Measurements from ENCODE around the gene RNF17.

Gene RNF17

DNA sequence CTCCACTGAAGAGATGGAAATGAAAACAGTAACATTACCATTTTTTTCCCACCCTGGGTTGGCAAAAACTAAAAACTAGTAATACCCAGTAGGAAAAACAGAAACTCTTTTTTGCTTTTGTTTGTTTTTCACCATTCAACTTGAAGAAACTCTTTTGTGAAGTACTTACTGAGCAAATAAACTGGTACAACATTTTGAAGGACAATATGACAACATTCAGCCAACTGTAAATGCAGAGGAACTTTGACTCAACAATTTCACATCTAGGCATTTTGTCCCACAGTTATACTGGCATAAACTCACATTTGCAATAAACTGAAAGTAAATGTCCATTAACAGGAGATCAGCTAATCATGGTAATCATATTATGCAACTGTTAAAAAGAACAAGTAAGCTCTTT, 152.5 kb downstream of the RNF17 start:
- DNase-seq (no peak), ATAC-seq (ENCODE audit: insufficient read depth, low read depth) (no peak)
- H3K79me2 ChIP-seq (ENCODE audit: insufficient read depth, low read length) = peaks cover 81% of the 10 kb centered on the region
- H3K4me3 ChIP-seq (ENCODE audit: low read depth in 1 of 2, low read length in 2 of 2) = no peak overlapping the region
- H4K20me1 ChIP-seq (ENCODE audit: insufficient read depth, low read length) = peaks cover 24% of the 10 kb centered on the region; the same call in 1 of the 2 replicates
- H2AFZ ChIP-seq (ENCODE audit: low read depth, low read length) = no peak overlapping the region
- H3K36me3 ChIP-seq (ENCODE audit: insufficient read depth, low read length) = peaks cover 16% of the 10 kb centered on the region
- no peaks in the 10 kb centered on the region for H3K9me3 ChIP-seq (ENCODE audit: insufficient read depth, low read length, severe bottlenecking)
- no peak overlapping the region for H3K27ac ChIP-seq (ENCODE audit: low read length)
- no peak overlapping the region for H3K4me2 ChIP-seq (ENCODE audit: insufficient read depth, low read length)
- H3K9ac ChIP-seq (ENCODE audit: low read depth, low read length) = no peak overlapping the region
- TF ChIP-seq, protein P1, sequence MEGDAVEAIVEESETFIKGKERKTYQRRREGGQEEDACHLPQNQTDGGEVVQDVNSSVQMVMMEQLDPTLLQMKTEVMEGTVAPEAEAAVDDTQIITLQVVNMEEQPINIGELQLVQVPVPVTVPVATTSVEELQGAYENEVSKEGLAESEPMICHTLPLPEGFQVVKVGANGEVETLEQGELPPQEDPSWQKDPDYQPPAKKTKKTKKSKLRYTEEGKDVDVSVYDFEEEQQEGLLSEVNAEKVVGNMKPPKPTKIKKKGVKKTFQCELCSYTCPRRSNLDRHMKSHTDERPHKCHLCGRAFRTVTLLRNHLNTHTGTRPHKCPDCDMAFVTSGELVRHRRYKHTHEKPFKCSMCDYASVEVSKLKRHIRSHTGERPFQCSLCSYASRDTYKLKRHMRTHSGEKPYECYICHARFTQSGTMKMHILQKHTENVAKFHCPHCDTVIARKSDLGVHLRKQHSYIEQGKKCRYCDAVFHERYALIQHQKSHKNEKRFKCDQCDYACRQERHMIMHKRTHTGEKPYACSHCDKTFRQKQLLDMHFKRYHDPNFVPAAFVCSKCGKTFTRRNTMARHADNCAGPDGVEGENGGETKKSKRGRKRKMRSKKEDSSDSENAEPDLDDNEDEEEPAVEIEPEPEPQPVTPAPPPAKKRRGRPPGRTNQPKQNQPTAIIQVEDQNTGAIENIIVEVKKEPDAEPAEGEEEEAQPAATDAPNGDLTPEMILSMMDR (IDR thresholded peaks at IDR 0.05; ENCODE audit: borderline replicate concordance, extremely low read depth, low read length, poor library complexity, severe bottlenecking) = no peak
- no peaks in the 10 kb centered on the region for H3K27me3 ChIP-seq (ENCODE audit: insufficient read depth, low read length, poor library complexity)
- peaks cover 8% of the 10 kb centered on the region for H3K4me1 ChIP-seq (ENCODE audit: insufficient read depth, low read length)

GRCh38 chr13:24921003-24921402, 157.0 kb downstream of the RNF17 start:
- H3K79me2 ChIP-seq (ENCODE audit: insufficient read depth, low read length) = peaks cover 62% of the 10 kb centered on the region
- H3K36me3 ChIP-seq (ENCODE audit: insufficient read depth, low read length) = no peaks in the 10 kb centered on the region
- H3K4me2 ChIP-seq (ENCODE audit: insufficient read depth, low read length) = peak overlapping the region; percentile 65
- TF ChIP-seq, protein P1 (IDR thresholded peaks at IDR 0.05; ENCODE audit: borderline replicate concordance, extremely low read depth, low read length, poor library complexity, severe bottlenecking) = no peak
- no peak for TF ChIP-seq EZH2 (IDR thresholded peaks at IDR 0.05; ENCODE audit: borderline replicate concordance, low read depth, low read length, severe bottlenecking)
- H3K4me3 ChIP-seq (ENCODE audit: low read depth in 1 of 2, low read length in 2 of 2) = no peak overlapping the region
- H3K9ac ChIP-seq (ENCODE audit: low read depth, low read length) = no peak overlapping the region
- H2AFZ ChIP-seq (ENCODE audit: low read depth, low read length) = no peak overlapping the region
- peaks cover 19% of the 10 kb centered on the region for H3K4me1 ChIP-seq (ENCODE audit: insufficient read depth, low read length)
- ATAC-seq (ENCODE audit: insufficient read depth, low read depth) (no peak), DNase-seq (no peak)
- no peaks in the 10 kb centered on the region for H3K9me3 ChIP-seq (ENCODE audit: insufficient read depth, low read length, severe bottlenecking)
- H3K27ac ChIP-seq (ENCODE audit: low read length) = no peak overlapping the region
- H4K20me1 ChIP-seq (ENCODE audit: insufficient read depth, low read length) = peaks cover 7% of the 10 kb centered on the region; the same call in 1 of the 2 replicates
- H3K27me3 ChIP-seq (ENCODE audit: insufficient read depth, low read length, poor library complexity) = peaks cover 6% of the 10 kb centered on the region

- TF ChIP-seq, protein P1 (IDR thresholded peaks at IDR 0.05; ENCODE audit: borderline replicate concordance, extremely low read depth, low read length, poor library complexity, severe bottlenecking) = no peak
- TF ChIP-seq EZH2 (IDR thresholded peaks at IDR 0.05; ENCODE audit: borderline replicate concordance, low read depth, low read length, severe bottlenecking) = no peak
- peaks cover 6% of the 10 kb centered on the region; the same call in 1 of the 2 replicates for H4K20me1 ChIP-seq (ENCODE audit: insufficient read depth, low read length)
- H2AFZ ChIP-seq (ENCODE audit: low read depth, low read length) = peak overlapping the region; percentile 94
- H3K27ac ChIP-seq (ENCODE audit: low read length) = peak overlapping the region; percentile 66
- DNase-seq (no peak), ATAC-seq (ENCODE audit: insufficient read depth, low read depth) (no peak)
- H3K4me2 ChIP-seq (ENCODE audit: insufficient read depth, low read length) = peak overlapping the region; percentile 65
- H3K4me1 ChIP-seq (ENCODE audit: insufficient read depth, low read length) = peaks cover 19% of the 10 kb centered on the region
- H3K79me2 ChIP-seq (ENCODE audit: insufficient read depth, low read length) = peaks cover 55% of the 10 kb centered on the region
- H3K9ac ChIP-seq (ENCODE audit: low read depth, low read length) = peak overlapping the region; percentile 72
- H3K36me3 ChIP-seq (ENCODE audit: insufficient read depth, low read length) = no peaks in the 10 kb centered on the region
- H3K9me3 ChIP-seq (ENCODE audit: insufficient read depth, low read length, severe bottlenecking) = no peaks in the 10 kb centered on the region
- H3K4me3 ChIP-seq (ENCODE audit: low read depth in 1 of 2, low read length in 2 of 2) = peak overlapping the region; percentile 76 to 89
- peaks cover 8% of the 10 kb centered on the region for H3K27me3 ChIP-seq (ENCODE audit: insufficient read depth, low read length, poor library complexity)
Observed at GRCh38 chr13:24921881-24922280, 157.9 kb downstream of the RNF17 start.

DNA sequence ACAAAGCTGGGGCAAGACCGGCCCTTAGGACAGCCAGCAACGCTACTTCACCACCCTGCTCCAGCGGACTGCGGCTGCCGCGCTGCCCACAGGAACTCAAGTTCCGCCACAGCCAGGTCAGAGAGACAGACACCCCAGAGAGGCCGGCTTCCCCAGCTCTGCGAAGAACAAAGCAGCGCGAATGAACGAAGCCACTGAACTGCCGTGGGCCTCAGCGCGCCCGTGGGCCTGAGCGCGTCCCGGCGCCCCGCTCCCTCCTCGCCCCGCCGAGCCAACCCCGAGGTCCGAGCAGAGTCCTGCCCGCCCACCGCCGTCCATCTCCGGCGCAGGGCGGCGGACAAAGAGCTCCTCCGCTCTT, 158.4 kb downstream of the RNF17 start:
- H3K27me3 ChIP-seq (ENCODE audit: insufficient read depth, low read length, poor library complexity) = peaks cover 8% of the 10 kb centered on the region
- peak overlapping the region; percentile 66 for H3K27ac ChIP-seq (ENCODE audit: low read length)
- peak overlapping the region; percentile 72 for H3K9ac ChIP-seq (ENCODE audit: low read depth, low read length)
- peak overlapping the region; percentile 65 for H3K4me2 ChIP-seq (ENCODE audit: insufficient read depth, low read length)
- no peaks in the 10 kb centered on the region for H3K9me3 ChIP-seq (ENCODE audit: insufficient read depth, low read length, severe bottlenecking)
- no peaks in the 10 kb centered on the region for H3K36me3 ChIP-seq (ENCODE audit: insufficient read depth, low read length)
- H4K20me1 ChIP-seq (ENCODE audit: insufficient read depth, low read length) = peaks cover 6% of the 10 kb centered on the region; the same call in 1 of the 2 replicates
- TF ChIP-seq EZH2 (IDR thresholded peaks at IDR 0.05; ENCODE audit: borderline replicate concordance, low read depth, low read length, severe bottlenecking) = no peak
- TF ChIP-seq, protein P1 (IDR thresholded peaks at IDR 0.05; ENCODE audit: borderline replicate concordance, extremely low read depth, low read length, poor library complexity, severe bottlenecking) = no peak
- H3K4me3 ChIP-seq (ENCODE audit: low read depth in 1 of 2, low read length in 2 of 2) = peak overlapping the region; percentile 76 to 89
- H3K79me2 ChIP-seq (ENCODE audit: insufficient read depth, low read length) = peaks cover 50% of the 10 kb centered on the region
- peaks cover 19% of the 10 kb centered on the region for H3K4me1 ChIP-seq (ENCODE audit: insufficient read depth, low read length)
- peak; percentile 46 for ATAC-seq (ENCODE audit: insufficient read depth, low read depth)
- H2AFZ ChIP-seq (ENCODE audit: low read depth, low read length) = peak overlapping the region; percentile 94
- no peak for DNase-seq

All from DND-41 (cell line).